Activated CD4-positive, alpha-beta T cell treated with anti-CD3 and anti-CD28 coated beads for 4 hours (primary cell): Measurements from ENCODE around the gene MORC2.

ENCODE experiments used
- DNase-seq, 2 donors: peaks; one replicate each; pipeline ENCODE4 v3.0.0-alpha.2; 2020

Gene MORC2

GRCh38 chr22:30948930-30949342, 19.6 kb downstream of the MORC2 start:
- no peak for DNase-seq

GRCh38 chr22:30947816-30948454, 20.6 kb downstream of the MORC2 start:
- DNase-seq = no peak

- DNase-seq = no peak
These were observed 21.3 kb downstream of the MORC2 start for GRCh38 chr22:30947173-30947815.

GRCh38 chr22:30946354-30946753, 22.2 kb downstream of the MORC2 start:
- no peak for DNase-seq

GRCh38 chr22:30945653-30946052, 22.9 kb downstream of the MORC2 start:
- DNase-seq = no peak

- DNase-seq = no peak
These were observed 23.6 kb downstream of the MORC2 start for GRCh38 chr22:30944986-30945385.

GRCh38 chr22:30943368-30943767, 25.2 kb downstream of the MORC2 start:
- peak; percentile 31 to 40 for DNase-seq

- no peak for DNase-seq
These were observed 27.2 kb downstream of the MORC2 start for GRCh38 chr22:30941363-30941740.

- DNase-seq = peak; percentile 43 to 56
These were observed 27.8 kb downstream of the MORC2 start for GRCh38 chr22:30940685-30941362.

- no peak for DNase-seq
These were observed 34.5 kb downstream of the MORC2 start for GRCh38 chr22:30934053-30934452.

- no peak for DNase-seq
These were observed 35.1 kb downstream of the MORC2 start for GRCh38 chr22:30933457-30933856.

- no peak for DNase-seq
These were observed 35.9 kb downstream of the MORC2 start for GRCh38 chr22:30932661-30933060.

GRCh38 chr22:30931541-30932300, 36.9 kb downstream of the MORC2 start:
- no peak for DNase-seq

- DNase-seq = no peak
These were observed 38.3 kb downstream of the MORC2 start for GRCh38 chr22:30930228-30930627.

GRCh38 chr22:30928401-30928800, 40.2 kb downstream of the MORC2 start:
- DNase-seq = no peak

- DNase-seq = no peak
These were observed 40.8 kb downstream of the MORC2 start for GRCh38 chr22:30927806-30928205.

- no peak for DNase-seq
These were observed 41.9 kb downstream of the MORC2 start for GRCh38 chr22:30926706-30927105.

GRCh38 chr22:30925667-30926066, 42.9 kb downstream of the MORC2 start:
- no peak for DNase-seq

- no peak for DNase-seq
These were observed 45.2 kb downstream of the MORC2 start for GRCh38 chr22:30923168-30923900.

- DNase-seq = peak; percentile 75 to 76
These were observed 46.4 kb downstream of the MORC2 start for GRCh38 chr22:30922151-30922611.

- no peak for DNase-seq
These were observed 47.5 kb downstream of the MORC2 start for GRCh38 chr22:30921108-30921507.

- peak; percentile 78 to 88 for DNase-seq
These were observed 48.2 kb downstream of the MORC2 start for GRCh38 chr22:30920407-30920806.

GRCh38 chr22:30919973-30920372, 48.6 kb downstream of the MORC2 start:
- no peak for DNase-seq
